ENCODE results near the gene OSER1. TPM values are rescaled to one million over a fixed set of nuclear protein-coding genes. Genes with fewer than 3 reads are reported as not detected.
"Not testable (repeated sequence)": the region's sequence is repeated elsewhere in the genome, so short reads cannot be mapped to it uniquely, and the experiment has no call there.

The OSER1 gene
- total and polyA plus RNA-seq, 7 experiments from 2014 or later: 25.0 to 115 (median 43.0) TPM

GRCh38 chr20:44236840-44237239, 26.3 kb upstream of the OSER1 start:
- H3K27ac ChIP-seq (ENCODE audit: low read depth, low read length); H3K4me3 Mint-ChIP-seq; DNase-seq; H3K36me3 Mint-ChIP-seq; H3K36me3 ChIP-seq (ENCODE audit: control insufficient read depth in 2 of 3, insufficient read depth in 3 of 3, low read length in 3 of 3); H3K27me3 ChIP-seq (ENCODE audit: control insufficient read depth in 2 of 2, insufficient read depth in 2 of 2, low read length in 2 of 2); H3K4me3 ChIP-seq (ENCODE audit: low read length); intact Hi-C loops (cut with micrococcal nuclease); H3K27me3 Mint-ChIP-seq; ATAC-seq; POLR2A ChIA-PET; H3K9me3 Mint-ChIP-seq; H3K9me3 ChIP-seq (ENCODE audit: control insufficient read depth in 2 of 3, low read length in 3 of 3); H3K4me1 ChIP-seq (ENCODE audit: control insufficient read depth in 2 of 2, insufficient read depth in 2 of 2, low read length in 2 of 2); H3K4me1 Mint-ChIP-seq: not testable (repeated sequence)
- H3K27ac Mint-ChIP-seq: peak overlapping the region in 1 of 9 donors; percentile 31
- CTCF ChIA-PET: interaction anchor here (0.8 kb wide), 1 partner anchor 20 kb away, joined by 3 read pairs; no protein-coding TSS in a partner anchor

- DNase-seq (no peak), ATAC-seq (no peak)
- Mint-ChIP-seq H3K27me3 (no peaks in the 10 kb centered on the region), H3K9me3 (no peaks in the 10 kb centered on the region), H3K27ac (no peak overlapping the region), H3K36me3 (peaks cover 0 to 6% (median 0%) of the 10 kb centered on the region in 5 donors), H3K4me3 (no peak overlapping the region), H3K4me1 (peaks cover 0 to 9% (median 8%) of the 10 kb centered on the region in 7 donors)
- Histone ChIP-seq H3K27ac (ENCODE audit: low read depth, low read length) (no peak overlapping the region), H3K36me3 (ENCODE audit: control insufficient read depth in 2 of 3, insufficient read depth in 3 of 3, low read length in 3 of 3) (no peaks in the 10 kb centered on the region), H3K4me1 (ENCODE audit: control insufficient read depth in 2 of 2, insufficient read depth in 2 of 2, low read length in 2 of 2) (no peaks in the 10 kb centered on the region), H3K4me3 (ENCODE audit: low read length) (no peak overlapping the region), H3K9me3 (ENCODE audit: control insufficient read depth in 2 of 3, low read length in 3 of 3) (no peaks in the 10 kb centered on the region), H3K27me3 (ENCODE audit: control insufficient read depth in 2 of 2, insufficient read depth in 2 of 2, low read length in 2 of 2) (no peaks in the 10 kb centered on the region)
- POLR2A ChIA-PET: no interaction called here
- CTCF ChIA-PET: no interaction called here
- intact Hi-C loops (cut with micrococcal nuclease): no loop called here
Measured at GRCh38 chr20:44235702-44236101, 25.1 kb upstream of the OSER1 start.

GRCh38 chr20:44234566-44235317, 24.2 kb upstream of the OSER1 start:
- Histone ChIP-seq H3K27me3 (ENCODE audit: control insufficient read depth in 2 of 2, insufficient read depth in 2 of 2, low read length in 2 of 2) (no peaks in the 10 kb centered on the region), H3K4me3 (ENCODE audit: low read length) (no peak overlapping the region), H3K27ac (ENCODE audit: low read depth, low read length) (no peak overlapping the region), H3K36me3 (ENCODE audit: control insufficient read depth in 2 of 3, insufficient read depth in 3 of 3, low read length in 3 of 3) (no peaks in the 10 kb centered on the region), H3K9me3 (ENCODE audit: control insufficient read depth in 2 of 3, low read length in 3 of 3) (no peaks in the 10 kb centered on the region), H3K4me1 (ENCODE audit: control insufficient read depth in 2 of 2, insufficient read depth in 2 of 2, low read length in 2 of 2) (no peaks in the 10 kb centered on the region)
- ATAC-seq (no peak), DNase-seq (no peak)
- ChIA-PET CTCF (no interaction called here), POLR2A (no interaction called here)
- Mint-ChIP-seq H3K36me3 (peaks cover 0 to 5% (median 0%) of the 10 kb centered on the region in 5 donors), H3K4me3 (no peak overlapping the region), H3K9me3 (no peaks in the 10 kb centered on the region), H3K4me1 (peaks cover 0 to 12% (median 8%) of the 10 kb centered on the region in 7 donors), H3K27me3 (no peaks in the 10 kb centered on the region), H3K27ac (peak overlapping the region in 1 of 9 donors; percentile 31)
- intact Hi-C loops (cut with micrococcal nuclease): no loop called here

- H3K36me3 Mint-ChIP-seq: no peaks in the 10 kb centered on the region
- H3K4me1 ChIP-seq (ENCODE audit: control insufficient read depth in 2 of 2, insufficient read depth in 2 of 2, low read length in 2 of 2): no peaks in the 10 kb centered on the region
- ChIA-PET CTCF (interaction anchor here (0.7 to 1.6 kb wide), 3 partner anchors 15 to 415 kb away, joined by 3 to 5 read pairs (median 3); no protein-coding TSS in a partner anchor), POLR2A (interaction anchor here (1.4 to 2.1 kb wide), 2 partner anchors 13 to 15 kb away, joined by 3 to 5 read pairs; no protein-coding TSS in a partner anchor)
- peaks cover 0 to 12% (median 8%) of the 10 kb centered on the region in 7 donors for H3K4me1 Mint-ChIP-seq
- H3K4me3 Mint-ChIP-seq: no peak overlapping the region
- no peaks in the 10 kb centered on the region for H3K27me3 ChIP-seq (ENCODE audit: control insufficient read depth in 2 of 2, insufficient read depth in 2 of 2, low read length in 2 of 2)
- ATAC-seq: no peak
- no peak overlapping the region for H3K4me3 ChIP-seq (ENCODE audit: low read length)
- DNase-seq: no peak
- peak overlapping the region in 2 of 9 donors; percentile 63 to 84 for H3K27ac Mint-ChIP-seq
- H3K9me3 Mint-ChIP-seq: no peaks in the 10 kb centered on the region
- intact Hi-C loops (cut with micrococcal nuclease): no loop called here
- no peaks in the 10 kb centered on the region for H3K27me3 Mint-ChIP-seq
- H3K9me3 ChIP-seq (ENCODE audit: control insufficient read depth in 2 of 3, low read length in 3 of 3): no peaks in the 10 kb centered on the region
- H3K27ac ChIP-seq (ENCODE audit: low read depth, low read length): no peak overlapping the region
- no peaks in the 10 kb centered on the region for H3K36me3 ChIP-seq (ENCODE audit: control insufficient read depth in 2 of 3, insufficient read depth in 3 of 3, low read length in 3 of 3)
Measured at GRCh38 chr20:44233436-44234016, 23.0 kb upstream of the OSER1 start.

- H3K4me1 ChIP-seq (ENCODE audit: control insufficient read depth in 2 of 2, insufficient read depth in 2 of 2, low read length in 2 of 2); intact Hi-C loops (cut with micrococcal nuclease); H3K9me3 ChIP-seq (ENCODE audit: control insufficient read depth in 2 of 3, low read length in 3 of 3); H3K4me3 Mint-ChIP-seq; H3K9me3 Mint-ChIP-seq; ATAC-seq; H3K27ac ChIP-seq (ENCODE audit: low read depth, low read length); H3K36me3 ChIP-seq (ENCODE audit: control insufficient read depth in 2 of 3, insufficient read depth in 3 of 3, low read length in 3 of 3); H3K27ac Mint-ChIP-seq; H3K27me3 ChIP-seq (ENCODE audit: control insufficient read depth in 2 of 2, insufficient read depth in 2 of 2, low read length in 2 of 2); DNase-seq; H3K36me3 Mint-ChIP-seq; H3K27me3 Mint-ChIP-seq; H3K4me3 ChIP-seq (ENCODE audit: low read length): not testable (repeated sequence)
- peaks cover 0 to 12% (median 8%) of the 10 kb centered on the region in 7 donors for H3K4me1 Mint-ChIP-seq
- ChIA-PET POLR2A (interaction anchor here (2.1 kb wide), 1 partner anchor 14 kb away, joined by 5 read pairs; no protein-coding TSS in a partner anchor), CTCF (interaction anchor here (0.7 to 1.1 kb wide), 2 partner anchors 14 to 79 kb away, joined by 3 read pairs; no protein-coding TSS in a partner anchor)
Measured at GRCh38 chr20:44232469-44232856, 21.9 kb upstream of the OSER1 start.

GRCh38 chr20:44231713-44232468, 21.3 kb upstream of the OSER1 start:
- peaks cover 0 to 12% (median 8%) of the 10 kb centered on the region in 7 donors for H3K4me1 Mint-ChIP-seq
- H3K4me3 Mint-ChIP-seq: no peak overlapping the region
- intact Hi-C loops (cut with micrococcal nuclease): no loop called here
- Histone ChIP-seq H3K27ac (ENCODE audit: low read depth, low read length) (no peak overlapping the region), H3K4me1 (ENCODE audit: control insufficient read depth in 2 of 2, insufficient read depth in 2 of 2, low read length in 2 of 2) (no peaks in the 10 kb centered on the region), H3K36me3 (ENCODE audit: control insufficient read depth in 2 of 3, insufficient read depth in 3 of 3, low read length in 3 of 3) (no peaks in the 10 kb centered on the region), H3K9me3 (ENCODE audit: control insufficient read depth in 2 of 3, low read length in 3 of 3) (no peaks in the 10 kb centered on the region), H3K4me3 (ENCODE audit: low read length) (no peak overlapping the region), H3K27me3 (ENCODE audit: control insufficient read depth in 2 of 2, insufficient read depth in 2 of 2, low read length in 2 of 2) (no peaks in the 10 kb centered on the region)
- H3K36me3 Mint-ChIP-seq: no peaks in the 10 kb centered on the region
- H3K27me3 Mint-ChIP-seq: no peaks in the 10 kb centered on the region
- POLR2A ChIA-PET: interaction anchor here (2.1 kb wide), 1 partner anchor 13 kb away, joined by 5 read pairs; no protein-coding TSS in a partner anchor
- CTCF ChIA-PET: interaction anchor here (0.7 to 1.4 kb wide), 2 partner anchors 15 to 80 kb away, joined by 3 to 4 read pairs; no protein-coding TSS in a partner anchor
- ATAC-seq: no peak
- DNase-seq: no peak
- peak overlapping the region in 2 of 9 donors; percentile 52 to 65 for H3K27ac Mint-ChIP-seq
- H3K9me3 Mint-ChIP-seq: no peaks in the 10 kb centered on the region

Data from naive thymus-derived CD4-positive, alpha-beta T cell (primary cell).